Medulla oblongata (tissue), 1 donor: Measurements from ENCODE around the gene ZNF578.
"Not testable (repeated sequence)": the region's sequence is repeated elsewhere in the genome, so short reads cannot be mapped to it uniquely, and the experiment has no call there.

ENCODE experiments used
- DNase-seq: peaks from one replicate; pipeline ENCODE4 v3.0.0-alpha.2; 2015; ENCODE audit errors: extremely low spot score

Gene ZNF578

GRCh38 chr19:52558732-52559445 lies 105.5 kb downstream of the ZNF578 start:
- not testable (repeated sequence) for DNase-seq

GRCh38 chr19:52561611-52562010 lies 108.3 kb downstream of the ZNF578 start:
- not testable (repeated sequence) for DNase-seq
